HCT116 (cell line): ENCODE data around the gene ENTHD1. TPM values are rescaled to one million over a fixed set of nuclear protein-coding genes. Genes with fewer than 3 reads are reported as not detected.

Experiments
- ATAC-seq: fragments of 200-7000 bp; cut with Tn5 transposase; 2 replicates; pipeline ENCODE4 v1.9.1; 2020; ENCODE audit warnings: mild to moderate bottlenecking, moderate library complexity
- BruUV-seq: library from RNA; stranded (reverse); fragments of 400-500 nt; replicated peaks from 2 replicates; lab custom pipeline; 2021; lab: Mats Ljungman, UMichigan
- CTCF ChIA-PET: fragments of 300-600 bp; sonication (Branson Sonifier 250); formaldehyde crosslinking; loops from one replicate; lab custom pipeline; 2021; ENCODE audit warnings: antibody characterized with exemption; lab: Charles Lee
- POLR2A ChIA-PET: fragments of 300-600, 350-600 bp; sonication (Branson Sonifier 250); formaldehyde crosslinking; loops from one replicate; lab custom pipeline; 2021; ENCODE audit warnings: antibody characterized with exemption; lab: Charles Lee
- RAD21 ChIA-PET, 2 experiments: fragments of 300-600 bp; sonication (Branson Sonifier 250); formaldehyde crosslinking; loops; one replicate each; lab custom pipeline; 2023; ENCODE audit warnings: low total read pairs in 2 of 2; ENCODE audit not compliant: uncharacterized antibody in 2 of 2, unreplicated experiment in 2 of 2, low non-redundant PET in 1 of 2; lab: Charles Lee
- DNase-seq: peaks from one replicate; pipeline ENCODE4 v3.0.0-alpha.2; 2010; ENCODE audit warnings: low read depth, low spot score
- H2AFZ ChIP-seq: fragments of 200-600 bp; shearing (Covaris generic), sonication (generic); 2 replicates; pipeline ENCODE4 v1.6.1; 2017; ENCODE audit warnings: low read depth, mixed run types, mixed read lengths, antibody characterized with exemption, low read length; ENCODE audit not compliant: poor library complexity, severe bottlenecking
- H3K27ac ChIP-seq: 2 replicates; pipeline ENCODE4 v1.5.1; 2012; ENCODE audit warnings: low read depth, low read length
- H3K27me3 ChIP-seq: fragments of 200-600 bp; sonication (generic); 2 replicates; pipeline ENCODE4 v1.6.1; 2016; ENCODE audit warnings: mixed run types, low read length, mixed read lengths; ENCODE audit not compliant: insufficient read depth
- H3K36me3 ChIP-seq, 2 experiments: fragments of 200-500 bp in 1 of 2; fragments of 200-600 bp in 1 of 2; sonication (Bioruptor generic) in 1 of 2; sonication (generic) in 1 of 2; 2 replicates each; pipeline versions ENCODE4 v1.5.1 to v1.6.1; 2014 to 2016; ENCODE audit warnings: low read length in 2 of 2, inconsistent platforms in 1 of 2, mixed read lengths in 1 of 2, mixed run types in 1 of 2; ENCODE audit not compliant: insufficient read depth in 2 of 2, control insufficient read depth in 1 of 2
- H3K4me1 ChIP-seq, 2 experiments: fragments of 200-600 bp in 1 of 2; sonication (generic) in 1 of 2; 2 replicates each; pipeline versions ENCODE4 v1.5.1 to v1.6.1; 2012 to 2017; ENCODE audit warnings: low read length in 2 of 2, inconsistent platforms in 1 of 2, mild to moderate bottlenecking in 1 of 2, mixed read lengths in 1 of 2, mixed run types in 1 of 2, moderate library complexity in 1 of 2; ENCODE audit not compliant: insufficient read depth in 2 of 2, control insufficient read depth in 1 of 2
- H3K4me2 ChIP-seq: fragments of 200-600 bp; sonication (generic); 2 replicates; pipeline ENCODE4 v1.6.1; 2017; ENCODE audit warnings: mixed run types, low read length, mixed read lengths
- H3K4me3 ChIP-seq, 2 experiments: fragments of 200-600 bp in 1 of 2; sonication (generic) in 1 of 2; replicated peaks in 1 of 2; 2 replicates each; pipeline ENCODE4 v1.5.1; 2011 to 2016; ENCODE audit warnings: low read length in 2 of 2, control low read depth in 1 of 2, low read depth in 1 of 2, mild to moderate bottlenecking in 1 of 2, mixed read lengths in 1 of 2, mixed run types in 1 of 2
- H3K79me2 ChIP-seq: fragments of 200-600 bp; sonication (generic); 2 replicates; pipeline ENCODE4 v1.6.1; 2017; ENCODE audit warnings: mild to moderate bottlenecking, mixed run types, low read length, moderate library complexity, mixed read lengths; ENCODE audit not compliant: insufficient read depth
- H3K9ac ChIP-seq: fragments of 200-600 bp; sonication (generic); 2 replicates; pipeline ENCODE4 v1.6.1; 2016; ENCODE audit warnings: low read length, mixed read lengths
- H3K9me2 ChIP-seq: fragments of 200-600 bp; sonication (generic), shearing (Covaris generic); 2 replicates; pipeline ENCODE4 v1.6.1; 2017; ENCODE audit warnings: mixed run types, mild to moderate bottlenecking, moderate library complexity; ENCODE audit not compliant: insufficient read depth
- H3K9me3 ChIP-seq, 2 experiments: fragments of 200-500 bp in 1 of 2; fragments of 200-600 bp in 1 of 2; sonication (Bioruptor generic) in 1 of 2; sonication (generic) in 1 of 2; 2 replicates each; pipeline ENCODE4 v1.6.1; 2014 to 2017; ENCODE audit warnings: low read length in 2 of 2, mixed read lengths in 2 of 2, inconsistent platforms in 1 of 2, low read depth in 1 of 2, mild to moderate bottlenecking in 1 of 2, mixed run types in 1 of 2, moderate library complexity in 1 of 2; ENCODE audit not compliant: control insufficient read depth in 1 of 2, insufficient read depth in 1 of 2
- H4K20me1 ChIP-seq: fragments of 200-600 bp; sonication (generic), shearing (Covaris generic); 2 replicates; pipeline ENCODE4 v1.6.1; 2017; ENCODE audit warnings: mixed run types, mild to moderate bottlenecking, moderate library complexity; ENCODE audit not compliant: insufficient read depth
- SIN3A ChIP-seq: IDR thresholded peaks from 2 replicates; pipeline ENCODE4 v1.6.1; 2012; ENCODE audit warnings: low read depth
- SP1 ChIP-seq: IDR thresholded peaks from 2 replicates; pipeline ENCODE4 v1.6.1; 2012; ENCODE audit warnings: low read depth
- TCF7L2 ChIP-seq: IDR thresholded peaks from 2 replicates; pipeline ENCODE4 v1.7.0; 2011; ENCODE audit warnings: borderline replicate concordance, inconsistent platforms; ENCODE audit not compliant: insufficient read depth, insufficient read length; ENCODE audit errors: extremely low read depth
- YY1 ChIP-seq: IDR thresholded peaks from 2 replicates; pipeline ENCODE4 v1.6.1; 2011; ENCODE audit warnings: low read length, low read depth, moderate library complexity, mild to moderate bottlenecking; ENCODE audit not compliant: insufficient replicate concordance; ENCODE audit errors: extremely low read depth
- intact Hi-C: fragments of 100-400 bp; cut with micrococcal nuclease; formaldehyde crosslinking; loops from 2 replicates; pipeline ENCODE4 v1.10.0; 2022
- total RNA-seq: library from RNA; stranded (reverse); gene quantifications from one replicate; pipeline ENCODE4 v1.2.1, GENCODE V29; 2021; ENCODE audit not compliant: unreplicated experiment
- TF ChIP-seq, protein P1 (sequence below), 3 experiments: fragments of 200-600 bp in 1 of 3; sonication (generic) in 1 of 3; IDR thresholded peaks in 2 of 3; conservative IDR thresholded peaks in 1 of 3; 2 replicates each; pipeline ENCODE4 v1.5.1; 2012 to 2017; ENCODE audit warnings: low read depth in 2 of 3, low read length in 2 of 3, antibody characterized with exemption in 1 of 3, borderline replicate concordance in 1 of 3, control low read depth in 1 of 3, mild to moderate bottlenecking in 1 of 3, mixed read lengths in 1 of 3, mixed run types in 1 of 3, moderate library complexity in 1 of 3; ENCODE audit not compliant: insufficient read depth in 1 of 3
- TF ChIP-seq, protein P2 (sequence below): IDR thresholded peaks from 2 replicates; pipeline ENCODE4 v1.6.1; 2012

ENTHD1 gene
- total RNA-seq, 1 experiment from 2014 or later, result not detected

- TF ChIP-seq SIN3A, result no peak
These were observed 177.0 kb downstream of the ENTHD1 start (continued) for GRCh38 chr22:39716534-39716933.

GRCh38 chr22:39715778-39716495 is 177.6 kb downstream of the ENTHD1 start:
- Histone ChIP-seq H3K4me1 (no peaks in the 10 kb centered on the region), H2AFZ (no peak overlapping the region), H4K20me1 (no peaks in the 10 kb centered on the region), H3K4me2 (no peak overlapping the region), H3K27ac (no peak overlapping the region), H3K9ac (no peak overlapping the region), H3K36me3 (no peaks in the 10 kb centered on the region), H3K9me3 (no peaks in the 10 kb centered on the region), H3K9me2 (no peaks in the 10 kb centered on the region), H3K27me3 (peaks cover 2% of the 10 kb centered on the region; the same call in 1 of the 2 replicates), H3K4me3 (no peak overlapping the region), H3K79me2 (no peaks in the 10 kb centered on the region)
- RAD21 ChIA-PET, result no interaction called here
- intact Hi-C loops, result no loop called here
- POLR2A ChIA-PET, result no interaction called here
- BruUV-seq, result no TSS peak
- ATAC-seq (no peak), DNase-seq (no peak)
- CTCF ChIA-PET, result no interaction called here
- TF ChIP-seq SP1 (no peak), TCF7L2 (no peak), YY1 (no peak)
- TF ChIP-seq, protein P1, sequence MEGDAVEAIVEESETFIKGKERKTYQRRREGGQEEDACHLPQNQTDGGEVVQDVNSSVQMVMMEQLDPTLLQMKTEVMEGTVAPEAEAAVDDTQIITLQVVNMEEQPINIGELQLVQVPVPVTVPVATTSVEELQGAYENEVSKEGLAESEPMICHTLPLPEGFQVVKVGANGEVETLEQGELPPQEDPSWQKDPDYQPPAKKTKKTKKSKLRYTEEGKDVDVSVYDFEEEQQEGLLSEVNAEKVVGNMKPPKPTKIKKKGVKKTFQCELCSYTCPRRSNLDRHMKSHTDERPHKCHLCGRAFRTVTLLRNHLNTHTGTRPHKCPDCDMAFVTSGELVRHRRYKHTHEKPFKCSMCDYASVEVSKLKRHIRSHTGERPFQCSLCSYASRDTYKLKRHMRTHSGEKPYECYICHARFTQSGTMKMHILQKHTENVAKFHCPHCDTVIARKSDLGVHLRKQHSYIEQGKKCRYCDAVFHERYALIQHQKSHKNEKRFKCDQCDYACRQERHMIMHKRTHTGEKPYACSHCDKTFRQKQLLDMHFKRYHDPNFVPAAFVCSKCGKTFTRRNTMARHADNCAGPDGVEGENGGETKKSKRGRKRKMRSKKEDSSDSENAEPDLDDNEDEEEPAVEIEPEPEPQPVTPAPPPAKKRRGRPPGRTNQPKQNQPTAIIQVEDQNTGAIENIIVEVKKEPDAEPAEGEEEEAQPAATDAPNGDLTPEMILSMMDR (IDR thresholded peaks at IDR 0.05 in 2 of 3, conservative IDR thresholded peaks at IDR 0.05 in 1 of 3; ENCODE audit: borderline replicate concordance in 1 of 3, insufficient read depth in 1 of 3, low read depth in 2 of 3, low read length in 2 of 3), result no peak
- TF ChIP-seq, protein P2, sequence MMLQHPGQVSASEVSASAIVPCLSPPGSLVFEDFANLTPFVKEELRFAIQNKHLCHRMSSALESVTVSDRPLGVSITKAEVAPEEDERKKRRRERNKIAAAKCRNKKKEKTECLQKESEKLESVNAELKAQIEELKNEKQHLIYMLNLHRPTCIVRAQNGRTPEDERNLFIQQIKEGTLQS, result no peak
